HEK293 (cell line): Measurements from ENCODE around the gene TGM5.

ENCODE experiments used
- CTCF ChIP-seq: fragments of 450-650 bp; formaldehyde crosslinking; IDR thresholded peaks from 2 replicates; pipeline ENCODE4 v1.5.1; 2016; ENCODE audit warnings: missing biosample characterization, missing genetic modification characterization
- IKZF3 ChIP-seq: fragments of 450-650 bp; IDR thresholded peaks from 2 replicates; pipeline ENCODE4 v1.5.0; 2018; ENCODE audit warnings: missing biosample characterization, mild to moderate bottlenecking, missing genetic modification characterization, moderate library complexity
- RBAK ChIP-seq: fragments of 450-650 bp; formaldehyde crosslinking; IDR thresholded peaks from 2 replicates; pipeline ENCODE4 v1.5.1; 2016; ENCODE audit warnings: missing biosample characterization, missing genetic modification characterization
- ZBTB20 ChIP-seq: fragments of 450-650 bp; formaldehyde crosslinking; IDR thresholded peaks from 2 replicates; pipeline ENCODE4 v1.5.1; 2016; ENCODE audit warnings: missing biosample characterization, missing genetic modification characterization
- ZIC2 ChIP-seq: fragments of 450-650 bp; formaldehyde crosslinking; IDR thresholded peaks from 2 replicates; pipeline ENCODE4 v1.5.1; 2016; ENCODE audit warnings: missing biosample characterization, missing genetic modification characterization
- ZNF354C ChIP-seq: fragments of 450-650 bp; formaldehyde crosslinking; IDR thresholded peaks from 2 replicates; pipeline ENCODE4 v1.5.1; 2016; ENCODE audit warnings: missing biosample characterization, missing genetic modification characterization, low read depth, borderline replicate concordance
- ZNF561 ChIP-seq: fragments of 450-650 bp; IDR thresholded peaks from 2 replicates; pipeline ENCODE4 v1.5.1; 2018; ENCODE audit warnings: missing biosample characterization, missing genetic modification characterization, borderline replicate concordance

GRCh38 chr15:43184407-43185124 lies 82.2 kb downstream of the TGM5 start:
- TF ChIP-seq IKZF3 (tag by site-specific recombination) (no peak), ZIC2 (tag by site-specific recombination) (no peak), ZBTB20 (tag by site-specific recombination) (no peak), CTCF (no peak), ZNF561 (tag by site-specific recombination) (no peak), ZNF354C (tag by site-specific recombination) (no peak), RBAK (tag by site-specific recombination) (no peak)
